ENCODE results near the gene RPS27L.

The RPS27L gene

GRCh38 chr15:63188247-63188925, 31.1 kb upstream of the RPS27L start:
- DNase-seq (ENCODE audit: low spot score) = no peak

- no peak for DNase-seq (ENCODE audit: low spot score)
These were observed 30.4 kb upstream of the RPS27L start for GRCh38 chr15:63187589-63188226.

- DNase-seq (ENCODE audit: low spot score) = no peak
These were observed 28.8 kb upstream of the RPS27L start for GRCh38 chr15:63186065-63186464.

DNA sequence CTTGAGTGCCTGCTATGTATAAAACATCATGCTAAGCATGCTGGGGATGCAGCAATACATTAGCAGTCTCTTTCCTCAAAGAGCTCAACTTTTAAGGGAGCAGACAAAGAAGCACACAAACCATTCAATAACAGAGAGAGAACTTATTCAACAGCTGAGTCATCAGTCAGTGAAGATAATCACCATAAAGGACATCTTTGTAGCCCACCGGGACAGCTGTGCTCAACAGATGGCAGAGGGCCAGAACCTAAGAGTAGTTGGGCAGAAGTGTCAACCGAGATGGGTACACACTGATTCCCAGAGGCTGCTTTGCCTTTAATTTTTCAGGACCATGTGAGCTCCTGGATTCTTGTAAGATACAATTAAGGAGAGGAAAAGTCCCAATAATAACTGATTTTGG, 27.9 kb upstream of the RPS27L start:
- DNase-seq (ENCODE audit: low spot score) = no peak

DNA sequence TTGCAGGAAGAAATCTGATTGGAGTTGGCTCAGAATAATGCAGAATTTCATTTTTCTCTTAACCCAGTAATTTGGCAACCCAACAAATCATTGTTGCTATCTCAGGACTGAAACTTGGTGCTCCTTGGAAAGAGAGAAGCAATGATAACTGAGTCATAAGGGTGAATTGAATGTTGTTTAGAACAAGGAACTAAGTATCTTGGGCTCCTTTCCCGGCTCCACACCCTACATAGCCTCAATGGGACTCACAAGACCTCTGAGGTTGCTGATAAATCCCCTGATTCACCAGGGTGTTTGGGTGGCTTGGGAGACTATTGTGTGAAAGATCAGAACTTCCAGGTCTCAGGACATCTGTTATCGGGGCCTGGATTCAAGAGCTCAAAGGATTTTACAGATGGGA, 24.4 kb upstream of the RPS27L start:
- DNase-seq (ENCODE audit: low spot score) = no peak

- DNase-seq (ENCODE audit: low spot score) = no peak
These were observed 23.5 kb upstream of the RPS27L start for GRCh38 chr15:63180746-63181145.

- DNase-seq (ENCODE audit: low spot score) = no peak
These were observed 20.8 kb upstream of the RPS27L start for GRCh38 chr15:63178034-63178433.

DNA sequence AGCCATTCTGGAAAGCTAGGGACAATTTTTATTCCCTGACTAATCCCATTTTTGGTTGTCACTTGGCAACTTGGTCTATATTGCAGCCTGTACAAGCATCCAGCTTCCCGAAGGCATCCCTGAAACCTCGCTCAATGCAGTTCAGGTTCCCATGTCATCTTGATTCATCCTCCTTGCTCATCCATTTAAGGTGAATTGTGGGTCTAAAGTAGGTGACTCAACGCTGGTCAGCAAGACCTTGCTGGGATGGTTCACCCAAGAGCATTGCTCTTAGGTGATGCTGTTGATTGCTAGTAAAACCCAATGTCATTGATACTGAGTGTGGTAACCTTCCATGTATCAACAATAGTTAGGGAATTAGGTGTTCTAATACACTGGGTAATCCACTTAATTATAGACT, 19.0 kb upstream of the RPS27L start:
- DNase-seq (ENCODE audit: low spot score) = no peak

DNA sequence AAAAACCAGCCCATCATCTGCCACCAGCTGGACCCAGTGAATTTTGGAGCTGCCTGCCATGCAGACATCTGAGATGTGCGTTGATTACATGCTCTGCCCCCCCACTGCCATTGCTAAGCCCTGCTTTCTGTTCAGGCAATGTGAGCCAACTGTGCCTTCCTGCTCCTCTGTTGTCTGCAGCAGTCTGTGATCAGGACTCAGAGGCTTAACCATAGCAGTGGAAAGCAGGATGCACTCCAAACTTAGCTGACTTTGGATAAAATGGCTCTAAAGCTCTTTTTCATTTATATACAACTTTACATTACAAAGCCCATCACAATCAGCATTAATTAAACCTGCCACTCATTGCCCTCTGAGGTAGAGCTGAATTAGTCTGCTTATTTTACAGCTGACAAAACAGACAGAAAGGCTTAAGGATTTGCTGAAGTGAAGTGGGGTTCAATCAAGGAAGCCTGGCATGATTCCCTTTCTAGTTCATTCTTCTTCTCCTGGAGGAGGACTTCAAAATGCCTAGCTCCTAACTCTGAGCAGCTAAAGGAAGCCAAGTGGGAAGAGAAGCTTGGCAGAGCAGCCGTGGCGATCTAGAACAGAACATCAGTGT, 15.7 kb upstream of the RPS27L start:
- no peak for DNase-seq (ENCODE audit: low spot score)

GRCh38 chr15:63172376-63172775, 15.1 kb upstream of the RPS27L start:
- no peak for DNase-seq (ENCODE audit: low spot score)

DNA sequence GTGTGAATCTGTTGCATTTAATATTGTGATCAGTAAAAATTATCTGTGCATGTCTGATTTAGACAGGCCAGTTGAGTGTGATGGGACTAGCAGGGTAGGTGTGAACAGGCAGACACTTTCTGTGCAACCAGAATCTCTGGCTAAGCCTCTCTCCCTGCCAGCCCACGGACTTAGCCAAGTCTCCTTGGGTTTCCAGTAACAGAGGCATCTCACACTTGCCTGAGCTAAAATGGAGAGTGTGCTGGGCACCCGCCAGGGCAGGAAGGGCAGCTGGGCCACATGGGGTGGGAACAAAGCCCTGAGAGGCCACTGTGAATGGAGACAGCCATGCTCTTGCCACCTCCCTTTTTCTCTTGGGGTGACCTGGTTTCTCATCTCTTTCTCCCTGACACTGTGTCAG, 12.5 kb upstream of the RPS27L start:
- no peak for DNase-seq (ENCODE audit: low spot score)

DNA sequence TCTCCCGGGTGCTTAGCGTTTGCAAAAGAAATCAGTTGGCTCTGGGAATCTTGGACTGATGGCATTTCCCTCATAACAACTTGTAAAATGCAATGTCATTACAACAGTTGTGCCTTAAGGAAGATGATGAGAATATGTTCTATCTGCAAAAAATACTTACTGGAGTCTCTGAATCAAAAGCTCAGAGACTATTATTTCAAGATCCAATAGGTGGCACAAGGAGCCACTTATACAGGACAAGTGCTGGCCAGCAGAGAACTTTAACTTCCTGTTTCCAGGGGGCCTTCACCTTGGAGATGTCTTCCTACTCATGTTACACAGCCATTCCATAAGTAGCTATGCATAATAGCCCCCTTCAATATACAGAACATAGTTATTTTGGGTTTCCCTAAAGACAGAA, 8.9 kb upstream of the RPS27L start:
- DNase-seq (ENCODE audit: low spot score) = peak; percentile 23

DNA sequence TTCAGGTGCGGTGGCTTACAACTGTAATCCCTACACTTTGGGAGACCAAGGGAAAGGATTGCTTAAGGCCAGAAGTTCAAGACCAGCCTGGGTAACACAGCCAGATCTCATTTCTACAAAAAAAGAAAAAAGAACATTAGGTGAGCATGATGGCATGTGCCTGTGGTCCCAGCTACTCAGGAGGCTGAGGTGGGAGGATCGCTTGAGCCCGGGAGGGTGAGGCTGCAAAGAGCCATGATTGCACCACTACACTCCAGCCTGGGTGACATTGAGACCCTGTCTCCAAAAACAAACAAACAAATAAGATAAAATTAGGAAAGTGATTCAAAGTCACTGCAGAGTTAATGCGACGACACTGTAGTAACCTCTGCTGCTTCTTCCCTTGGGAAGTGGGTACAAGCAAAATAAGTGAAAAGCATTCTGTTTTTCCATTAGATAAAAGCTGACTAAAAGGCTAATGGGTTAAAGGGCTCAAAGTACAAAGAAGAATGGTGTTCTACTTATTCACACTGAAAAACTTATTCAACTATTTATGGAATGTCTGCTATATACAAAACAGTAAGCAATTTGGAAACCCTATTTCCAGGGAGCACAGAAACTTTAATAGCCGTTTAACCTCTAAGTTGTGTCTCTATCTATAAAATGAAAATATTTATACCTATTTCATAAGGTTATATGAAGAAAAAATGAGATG, 8.0 kb upstream of the RPS27L start:
- DNase-seq (ENCODE audit: low spot score) = no peak

DNA sequence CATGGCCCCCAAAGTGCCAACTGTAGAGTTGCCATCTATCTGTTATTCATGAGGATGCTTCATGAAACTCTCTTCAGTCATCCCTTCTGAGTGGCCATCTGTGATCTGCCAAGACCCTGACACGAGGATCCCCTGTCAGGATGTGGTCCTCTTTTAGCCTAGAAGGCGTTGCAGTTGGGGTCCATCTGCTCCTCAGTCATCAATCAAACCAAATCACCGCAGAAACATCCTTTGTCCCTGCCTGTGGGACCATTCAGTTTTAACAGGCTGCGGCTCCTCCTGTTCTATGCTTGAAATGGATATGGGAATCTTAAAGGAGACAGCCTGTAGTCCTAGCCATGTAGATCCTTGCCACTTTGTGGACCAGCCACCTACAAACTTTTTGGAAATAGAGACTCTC, 5.9 kb upstream of the RPS27L start:
- no peak for DNase-seq (ENCODE audit: low spot score)

- no peak for DNase-seq (ENCODE audit: low spot score)
These were observed 3.4 kb upstream of the RPS27L start for GRCh38 chr15:63160638-63161037.

DNA sequence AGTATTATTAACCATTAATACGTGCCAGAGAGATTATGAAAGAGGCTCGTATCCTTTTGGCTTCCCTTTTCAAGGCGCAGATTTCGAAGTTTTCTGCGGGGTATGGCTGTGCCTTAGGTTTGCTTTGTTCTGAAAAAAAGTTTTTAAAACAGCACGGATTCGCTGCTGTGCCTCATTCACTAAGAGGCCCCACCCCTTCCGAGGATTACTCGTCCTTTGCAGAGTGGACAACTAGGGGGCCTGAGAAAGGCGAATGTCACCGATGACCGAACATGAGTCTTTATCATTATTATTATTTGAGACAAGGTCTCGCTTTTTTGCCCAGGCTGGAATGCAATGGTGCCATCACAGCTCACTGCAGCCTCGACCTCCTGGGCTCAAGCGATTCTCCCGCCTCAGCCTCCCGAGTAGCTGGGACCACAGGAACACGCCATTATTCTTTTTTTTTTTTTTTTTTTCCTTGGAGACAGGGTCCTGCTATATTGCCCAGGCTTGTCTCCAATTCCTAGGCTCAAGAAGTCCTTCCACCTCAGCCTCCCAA, 684 bp upstream of the RPS27L start:
- DNase-seq (ENCODE audit: low spot score) = peak; percentile 50

GRCh38 chr15:63156755-63157117, 541 bp downstream of the RPS27L start:
- DNase-seq (ENCODE audit: low spot score) = peak; percentile 48

DNA sequence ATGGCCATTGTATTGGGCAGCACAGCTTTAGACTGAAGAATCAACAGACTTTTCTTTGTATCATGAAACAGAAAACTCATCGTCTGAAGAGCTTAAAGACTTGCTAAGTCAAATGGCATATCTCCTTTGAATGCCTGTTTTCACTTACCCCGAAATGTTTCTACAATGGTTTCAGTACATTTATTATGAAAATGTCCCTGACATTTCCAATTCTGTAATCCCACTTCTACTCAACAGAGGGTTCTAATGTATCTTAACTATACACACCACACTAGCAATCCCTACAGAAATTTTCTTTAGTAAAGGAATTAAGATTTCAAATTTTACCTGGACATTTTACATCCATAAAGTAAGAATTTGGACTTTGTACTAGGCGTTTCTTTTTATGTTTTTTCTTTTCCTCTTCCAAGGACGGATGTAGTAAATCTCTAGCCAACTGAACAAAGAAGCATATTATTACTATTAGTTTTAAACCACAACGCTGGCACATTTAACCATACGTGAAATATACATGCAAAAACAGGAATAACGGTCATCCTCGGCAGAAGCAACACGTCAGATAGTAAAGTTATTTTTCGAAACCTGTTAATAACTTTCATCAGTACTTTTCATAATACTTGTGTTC, 1.1 kb downstream of the RPS27L start:
- DNase-seq (ENCODE audit: low spot score) = peak; percentile 25

- DNase-seq (ENCODE audit: low spot score) = no peak
These were observed 1.8 kb downstream of the RPS27L start for GRCh38 chr15:63155486-63155885.

GRCh38 chr15:63151665-63152064, 5.6 kb downstream of the RPS27L start:
- DNase-seq (ENCODE audit: low spot score) = no peak

DNA sequence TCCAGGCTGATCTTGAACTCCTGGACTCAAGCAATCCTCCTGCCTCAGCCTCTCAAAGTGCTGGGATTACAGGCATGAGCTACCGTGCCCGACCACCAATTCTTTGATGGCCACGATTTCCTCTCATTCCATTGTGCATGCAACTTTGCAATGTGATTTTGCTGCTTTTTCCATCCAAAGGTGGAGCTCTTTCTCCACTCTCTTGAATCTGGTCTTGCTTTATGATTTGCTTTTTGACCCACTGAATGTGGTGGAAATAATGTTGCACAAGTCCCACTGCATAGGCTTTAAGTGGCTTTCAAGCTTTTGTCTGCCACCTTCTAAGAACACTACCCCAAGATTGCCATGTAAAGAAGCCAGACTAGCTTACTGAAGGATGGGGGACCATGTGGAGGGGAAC, 10.6 kb downstream of the RPS27L start:
- no peak for DNase-seq (ENCODE audit: low spot score)

- DNase-seq (ENCODE audit: low spot score) = no peak
These were observed 11.9 kb downstream of the RPS27L start for GRCh38 chr15:63145426-63145825.

Measured in hematopoietic multipotent progenitor cell treated with erythropoietin and hydrocortisone succinate and interleukin-3 and kit ligand, for 15 days (in vitro differentiated cells).